22Rv1 (cell line): Measurements from ENCODE around the gene MAP1LC3B.

Source experiments
- ZFX ChIP-seq: fragments of 450-650 bp; IDR thresholded peaks from 2 replicates; pipeline ENCODE4 v1.6.1; 2017; ENCODE audit warnings: antibody characterized with exemption, borderline replicate concordance
- TF ChIP-seq, protein P1 (sequence below): fragments of 450-650 bp; IDR thresholded peaks from 2 replicates; pipeline ENCODE4 v1.5.1; 2017; ENCODE audit warnings: mild to moderate bottlenecking

- TF ChIP-seq, protein P1, sequence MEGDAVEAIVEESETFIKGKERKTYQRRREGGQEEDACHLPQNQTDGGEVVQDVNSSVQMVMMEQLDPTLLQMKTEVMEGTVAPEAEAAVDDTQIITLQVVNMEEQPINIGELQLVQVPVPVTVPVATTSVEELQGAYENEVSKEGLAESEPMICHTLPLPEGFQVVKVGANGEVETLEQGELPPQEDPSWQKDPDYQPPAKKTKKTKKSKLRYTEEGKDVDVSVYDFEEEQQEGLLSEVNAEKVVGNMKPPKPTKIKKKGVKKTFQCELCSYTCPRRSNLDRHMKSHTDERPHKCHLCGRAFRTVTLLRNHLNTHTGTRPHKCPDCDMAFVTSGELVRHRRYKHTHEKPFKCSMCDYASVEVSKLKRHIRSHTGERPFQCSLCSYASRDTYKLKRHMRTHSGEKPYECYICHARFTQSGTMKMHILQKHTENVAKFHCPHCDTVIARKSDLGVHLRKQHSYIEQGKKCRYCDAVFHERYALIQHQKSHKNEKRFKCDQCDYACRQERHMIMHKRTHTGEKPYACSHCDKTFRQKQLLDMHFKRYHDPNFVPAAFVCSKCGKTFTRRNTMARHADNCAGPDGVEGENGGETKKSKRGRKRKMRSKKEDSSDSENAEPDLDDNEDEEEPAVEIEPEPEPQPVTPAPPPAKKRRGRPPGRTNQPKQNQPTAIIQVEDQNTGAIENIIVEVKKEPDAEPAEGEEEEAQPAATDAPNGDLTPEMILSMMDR: no peak
- TF ChIP-seq ZFX: no peak
These were observed 44.1 kb upstream of the MAP1LC3B start for GRCh38 chr16:87347932-87348615.
